H1 (cell line): Measurements from ENCODE around the gene PDE1C. TPM values are rescaled to one million over a fixed set of nuclear protein-coding genes. Genes with fewer than 3 reads are reported as not detected.

Experiments used
- CTCF ChIA-PET: fragments of 300-600 bp; sonication (Branson Sonifier 250); formaldehyde crosslinking; loops from one replicate; lab custom pipeline; 2021; ENCODE audit not compliant: partially characterized antibody; lab: Charles Lee
- POLR2A ChIA-PET: fragments of 300-600 bp; sonication (Branson Sonifier 250); formaldehyde crosslinking; loops from one replicate; lab custom pipeline; 2021; ENCODE audit warnings: inconsistent platforms; ENCODE audit not compliant: partially characterized antibody; lab: Charles Lee
- DNase-seq, 2 experiments: peaks; one replicate each; pipeline versions ENCODE4 v3.0.0 to v3.0.0-alpha.2; 2010 to 2022; ENCODE audit warnings: low spot score in 2 of 2, low read depth in 1 of 2, mixed read lengths in 1 of 2
- FAIRE-seq: peaks from 2 replicates; lab custom pipeline; 2011; peaks lifted over from hg19 to GRCh38; lab: Jason Lieb, UNC
- H2AFZ ChIP-seq: 2 replicates; pipeline ENCODE4 v1.8.1; 2012; ENCODE audit warnings: low read length, inconsistent platforms
- H2AK5ac ChIP-seq: 2 replicates; pipeline ENCODE4 v1.6.1; 2013; ENCODE audit warnings: low read depth, low read length
- H2BK120ac ChIP-seq: replicated peaks from 2 replicates; pipeline ENCODE3; 2013; ENCODE audit warnings: low read depth, low read length, inconsistent platforms
- H2BK12ac ChIP-seq: 2 replicates; pipeline ENCODE4 v1.6.1; 2013; ENCODE audit warnings: low read depth, low read length
- H2BK15ac ChIP-seq: 2 replicates; pipeline ENCODE4 v1.6.1; 2013; ENCODE audit warnings: low read length
- H2BK20ac ChIP-seq: 2 replicates; pipeline ENCODE4 v1.6.1; 2013; ENCODE audit warnings: low read length
- H2BK5ac ChIP-seq: 2 replicates; pipeline ENCODE4 v1.6.1; 2013; ENCODE audit warnings: low read depth, low read length
- H3K14ac ChIP-seq: 2 replicates; pipeline ENCODE4 v1.6.1; 2013; ENCODE audit warnings: inconsistent platforms; ENCODE audit not compliant: insufficient read length
- H3K18ac ChIP-seq: 2 replicates; pipeline ENCODE4 v1.6.1; 2013; ENCODE audit warnings: low read length; ENCODE audit errors: extremely low read depth
- H3K23ac ChIP-seq: 2 replicates; pipeline ENCODE4 v1.6.1; 2013; ENCODE audit warnings: inconsistent platforms; ENCODE audit not compliant: insufficient read length
- H3K23me2 ChIP-seq: 2 replicates; pipeline ENCODE4 v1.6.1; 2013; ENCODE audit warnings: low read depth, low read length
- H3K27ac ChIP-seq: 2 replicates; pipeline ENCODE4 v1.6.1; 2011; ENCODE audit warnings: low read depth, low read length, inconsistent platforms
- H3K27me3 ChIP-seq, 4 experiments: replicated peaks in 1 of 4; 1 replicate in 1 of 4; 2 replicates in 3 of 4; pipeline versions ENCODE4 v1.6.1 to v1.8.1; 2011 to 2013; ENCODE audit warnings: low read length in 3 of 4, mild to moderate bottlenecking in 3 of 4, inconsistent platforms in 2 of 4, mixed read lengths in 2 of 4, moderate library complexity in 1 of 4; ENCODE audit not compliant: control insufficient read depth in 3 of 4, insufficient read depth in 3 of 4; ENCODE audit errors: extremely low read depth in 1 of 4
- H3K36me3 ChIP-seq, 4 experiments: 2 replicates each; pipeline versions ENCODE4 v1.6.1 to v1.8.1; 2011 to 2013; ENCODE audit warnings: mild to moderate bottlenecking in 4 of 4, low read length in 3 of 4, moderate library complexity in 2 of 4, control low read depth in 1 of 4, inconsistent platforms in 1 of 4; ENCODE audit not compliant: insufficient read depth in 4 of 4, control insufficient read depth in 2 of 4
- H3K4ac ChIP-seq: replicated peaks from 2 replicates; pipeline ENCODE3; 2013; ENCODE audit warnings: low read length, low read depth, mixed read lengths, inconsistent platforms; ENCODE audit not compliant: insufficient read length
- H3K4me1 ChIP-seq, 4 experiments: replicated peaks in 1 of 4; 1 replicate in 1 of 4; 2 replicates in 3 of 4; pipeline versions ENCODE4 v1.6.1 to v1.8.1; 2011 to 2013; ENCODE audit warnings: low read length in 3 of 4, inconsistent platforms in 2 of 4, mixed read lengths in 1 of 4; ENCODE audit not compliant: insufficient read depth in 4 of 4, control insufficient read depth in 3 of 4
- H3K4me2 ChIP-seq, 2 experiments: 2 replicates each; pipeline versions ENCODE4 v1.6.1 to v1.8.1; 2011 to 2013; ENCODE audit warnings: low read depth in 2 of 2, low read length in 2 of 2, control low read depth in 1 of 2, inconsistent platforms in 1 of 2, mild to moderate bottlenecking in 1 of 2; ENCODE audit not compliant: insufficient read depth in 1 of 2
- H3K4me3 ChIP-seq, 4 experiments: fragments of 200-600, 300-600 bp in 1 of 4; sonication (generic), shearing (Covaris generic), sonication (Bioruptor Twin) in 1 of 4; 2 replicates each; pipeline versions ENCODE4 v1.5.1 to v1.8.1; 2011 to 2016; ENCODE audit warnings: low read length in 4 of 4, low read depth in 3 of 4, control low read depth in 2 of 4, inconsistent platforms in 2 of 4, mild to moderate bottlenecking in 2 of 4, mixed read lengths in 1 of 4, moderate library complexity in 1 of 4; ENCODE audit not compliant: insufficient read depth in 2 of 4; ENCODE audit errors: extremely low read depth in 1 of 4
- H3K56ac ChIP-seq: replicated peaks from 2 replicates; pipeline ENCODE3; 2013; ENCODE audit warnings: low read depth, mild to moderate bottlenecking, mixed read lengths, low read length, inconsistent platforms; ENCODE audit not compliant: insufficient read length
- H3K79me1 ChIP-seq: 2 replicates; pipeline ENCODE4 v1.6.1; 2013; ENCODE audit warnings: low read depth, low read length, control low read depth
- H3K79me2 ChIP-seq, 2 experiments: 2 replicates each; pipeline versions ENCODE4 v1.6.1 to v1.8.1; 2012 to 2013; ENCODE audit warnings: low read length in 2 of 2, mild to moderate bottlenecking in 2 of 2, inconsistent platforms in 1 of 2; ENCODE audit not compliant: insufficient read depth in 2 of 2, control insufficient read depth in 1 of 2
- H3K9ac ChIP-seq, 4 experiments: replicated peaks in 1 of 4; 1 replicate in 1 of 4; 2 replicates in 3 of 4; pipeline versions ENCODE4 v1.6.1 to v1.8.1; 2011 to 2013; ENCODE audit warnings: low read depth in 3 of 4, low read length in 3 of 4, control low read depth in 2 of 4, mild to moderate bottlenecking in 2 of 4, moderate library complexity in 2 of 4, inconsistent platforms in 1 of 4; ENCODE audit errors: extremely low read depth in 1 of 4
- H3K9me3 ChIP-seq, 2 experiments: 2 replicates each; pipeline versions ENCODE4 v1.6.1 to v1.8.1; 2012 to 2013; ENCODE audit warnings: mild to moderate bottlenecking in 2 of 2, moderate library complexity in 2 of 2, control low read depth in 1 of 2, inconsistent platforms in 1 of 2, low read depth in 1 of 2, low read length in 1 of 2, mixed read lengths in 1 of 2; ENCODE audit not compliant: insufficient read depth in 2 of 2
- H4K20me1 ChIP-seq, 2 experiments: replicated peaks in 1 of 2; 2 replicates each; pipeline versions ENCODE3 to v1.8.1; 2011 to 2013; ENCODE audit warnings: inconsistent platforms in 2 of 2, low read length in 2 of 2, mild to moderate bottlenecking in 1 of 2; ENCODE audit not compliant: insufficient read depth in 2 of 2, control insufficient read depth in 1 of 2
- H4K5ac ChIP-seq: 2 replicates; pipeline ENCODE4 v1.6.1; 2013; ENCODE audit warnings: low read length, low read depth, mixed read lengths, inconsistent platforms; ENCODE audit not compliant: insufficient read length
- H4K8ac ChIP-seq: 2 replicates; pipeline ENCODE4 v1.8.0; 2013; ENCODE audit warnings: mild to moderate bottlenecking, moderate library complexity, low read length, inconsistent platforms; ENCODE audit not compliant: insufficient read depth; ENCODE audit errors: extremely low read depth
- H4K91ac ChIP-seq: replicated peaks from 2 replicates; pipeline ENCODE3; 2013; ENCODE audit warnings: low read length, mixed read lengths, inconsistent platforms; ENCODE audit not compliant: insufficient read length
- BACH1 ChIP-seq: IDR thresholded peaks from 2 replicates; pipeline ENCODE4 v1.6.1; 2012; ENCODE audit warnings: low read length, improper control_type of control experiment
- CEBPB ChIP-seq: IDR thresholded peaks from 2 replicates; pipeline ENCODE4 v1.6.1; 2012; ENCODE audit warnings: low read depth, low read length
- CHD2 ChIP-seq: IDR thresholded peaks from 2 replicates; pipeline ENCODE4 v1.6.1; 2012; ENCODE audit warnings: low read length, improper control_type of control experiment
- EGR1 ChIP-seq: IDR thresholded peaks from 2 replicates; pipeline ENCODE4 v1.6.1; 2011; ENCODE audit warnings: low read depth, low read length, borderline replicate concordance
- JUN ChIP-seq: IDR thresholded peaks from 2 replicates; pipeline ENCODE4 v1.6.1; 2011; ENCODE audit warnings: low read depth, mild to moderate bottlenecking, improper control_type of control experiment, low read length
- KDM5A ChIP-seq: fragments of 200-600 bp; IDR thresholded peaks from 2 replicates; pipeline ENCODE4 v1.7.1; 2012; ENCODE audit warnings: mild to moderate bottlenecking, low read length, inconsistent platforms, mixed read lengths
- POLR2A ChIP-seq, 2 experiments: IDR thresholded peaks; 1 replicate in 1 of 2; 2 replicates in 1 of 2; pipeline ENCODE4 v1.6.1; 2011; ENCODE audit warnings: low read depth in 2 of 2, low read length in 2 of 2, mild to moderate bottlenecking in 2 of 2; ENCODE audit errors: control extremely low read depth in 1 of 2
- POU5F1 ChIP-seq: IDR thresholded peaks from 2 replicates; pipeline ENCODE4 v1.6.1; 2011; ENCODE audit warnings: low read depth, mild to moderate bottlenecking, low read length, moderate library complexity
- RBBP5 ChIP-seq: IDR thresholded peaks from 2 replicates; pipeline ENCODE4 v1.7.1; 2012; ENCODE audit warnings: low read depth, mild to moderate bottlenecking, inconsistent platforms, low read length, moderate library complexity, borderline replicate concordance
- RFX5 ChIP-seq: IDR thresholded peaks from 2 replicates; pipeline ENCODE4 v1.6.1; 2011; ENCODE audit warnings: low read depth, low read length, improper control_type of control experiment, borderline replicate concordance
- RNF2 ChIP-seq: fragments of 200-900, 300-1000 bp; sonication (generic); IDR thresholded peaks from 2 replicates; pipeline ENCODE4 v1.7.1; 2016; ENCODE audit warnings: borderline replicate concordance, low read depth, mild to moderate bottlenecking, antibody characterized with exemption, low read length; ENCODE audit not compliant: poor library complexity, severe bottlenecking; ENCODE audit errors: missing control alignments
- RXRA ChIP-seq: IDR thresholded peaks from 2 replicates; pipeline ENCODE4 v1.6.1; 2011; ENCODE audit warnings: low read depth, mild to moderate bottlenecking, low read length, moderate library complexity; ENCODE audit not compliant: insufficient read depth
- SIN3A ChIP-seq, 2 experiments: IDR thresholded peaks in 1 of 2; conservative IDR thresholded peaks in 1 of 2; 2 replicates each; pipeline ENCODE4 v1.6.1; 2011 to 2012; ENCODE audit warnings: low read length in 2 of 2, improper control_type of control experiment in 1 of 2, low read depth in 1 of 2, mild to moderate bottlenecking in 1 of 2
- SRF ChIP-seq: IDR thresholded peaks from 2 replicates; pipeline ENCODE4 v1.6.1; 2011; ENCODE audit warnings: mild to moderate bottlenecking, low read depth, low read length, moderate library complexity
- WGBS, 2 experiments: shearing (Covaris generic) in 1 of 2; methylation state at CpG; one replicate each; pipeline versions ENCODE4 v1.1.6 to v1.1.7; 2013 to 2015; ENCODE audit warnings: low lambda C conversion rate in 2 of 2, mixed read lengths in 2 of 2, inconsistent platforms in 1 of 2, low coverage in 1 of 2, missing lambda C conversion rate in 1 of 2; ENCODE audit not compliant: insufficient replicate concordance in 2 of 2, insufficient coverage in 1 of 2, insufficient read length in 1 of 2; ENCODE audit errors: extremely low coverage in 1 of 2, missing lambda C conversion rate in 1 of 2; 5-methylcytosine and 5-hydroxymethylcytosine counted together
- polyA plus RNA-seq, 7 experiments: library from polyadenylated mRNA; depleted of rRNA in 3 of 7; stranded (reverse) in 5 of 7; unstranded in 2 of 7; fragments of >200 nt in 5 of 7; fragments of 200-250 nt in 2 of 7; gene quantifications; 1 replicate in 5 of 7; 2 replicates in 1 of 7; 4 replicates in 1 of 7; pipeline versions ENCODE4 v1.2.1 to v1.2.3, GENCODE V29; 2011 to 2013; ENCODE audit warnings: missing spikeins in 2 of 7, mixed read lengths in 2 of 7
- total RNA-seq: library from RNA; stranded (reverse); fragmentation: NEBNext Ultra II Directional; extraction: Animal tissue kit (Norgen Biotek cat#: 25700); gene quantifications from 2 replicates; pipeline ENCODE4 v1.2.1, GENCODE V29; 2021
- TF ChIP-seq, protein P1 (sequence below): IDR thresholded peaks from 2 replicates; pipeline ENCODE4 v1.6.1; 2012; ENCODE audit warnings: inconsistent platforms

The PDE1C gene
- total and polyA plus RNA-seq, 2 of the 8 experiments (the other 6 are each of a cell fraction or from before 2014, with no cell fraction given), result 0.11 to 1.1 TPM

DNA sequence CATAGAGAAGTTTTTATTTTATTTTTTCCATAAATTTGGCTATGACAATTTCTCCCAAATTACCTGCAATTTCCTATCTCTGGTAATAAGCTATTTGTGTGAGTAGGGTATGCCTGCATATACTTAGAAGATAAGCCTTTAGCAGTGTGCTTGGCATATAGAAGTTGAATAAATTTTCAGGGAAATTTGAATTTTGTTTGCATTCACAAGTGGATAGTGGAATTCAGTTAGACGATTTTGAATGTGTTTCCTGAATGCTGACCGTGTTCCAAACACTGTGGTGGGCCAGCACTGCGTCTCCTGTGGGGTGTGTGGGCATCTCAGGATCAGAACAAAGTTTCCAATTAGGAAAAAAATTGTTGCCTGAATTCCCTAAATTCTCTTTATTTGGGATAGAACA is 283.9 kb downstream of the PDE1C start:
- ChIA-PET CTCF (interaction anchor here (1.4 kb wide), 1 partner anchor 424 kb away, joined by 3 read pairs; no protein-coding TSS in a partner anchor), POLR2A (no interaction called here)
- Histone ChIP-seq H4K8ac (no peak overlapping the region), H3K36me3 (no peaks in the 10 kb centered on the region), H4K91ac (no peak overlapping the region), H3K79me2 (no peaks in the 10 kb centered on the region), H3K9me3 (no peaks in the 10 kb centered on the region), H3K23me2 (no peaks in the 10 kb centered on the region), H3K27ac (no peak overlapping the region), H3K9ac (no peak overlapping the region), H4K5ac (no peak overlapping the region), H3K18ac (no peak overlapping the region), H3K27me3 (peaks cover 0 to 4% (median 1%) of the 10 kb centered on the region in 4 experiments; a peak in 4 of 7 replicates), H3K4me3 (no peak overlapping the region), H2BK5ac (no peak overlapping the region), H4K20me1 (no peaks in the 10 kb centered on the region), H3K56ac (no peak overlapping the region), H2BK15ac (no peak overlapping the region), H3K79me1 (no peaks in the 10 kb centered on the region), H3K4ac (no peak overlapping the region), H3K14ac (no peak overlapping the region), H3K4me1 (no peaks in the 10 kb centered on the region), H2AK5ac (no peak overlapping the region), H3K4me2 (no peak overlapping the region), H2BK120ac (no peak overlapping the region), H2BK12ac (no peak overlapping the region), H2BK20ac (no peak overlapping the region), H3K23ac (no peak overlapping the region), H2AFZ (no peak overlapping the region)
- WGBS, 2 experiments, result 82% methylated on average over 3 of the region's 3 CpGs; no CpG with 5 or more reads in 1 of the 2 experiments
- no peak for FAIRE-seq
- no peak for DNase-seq
- TF ChIP-seq RBBP5 (no peak), BACH1 (no peak), POLR2A (IDR thresholded peaks at IDR 0.05; ENCODE audit: control extremely low read depth in 1 of 2, low read depth in 2 of 2, low read length in 2 of 2) (no peak), POU5F1 (no peak), SIN3A (conservative IDR thresholded peaks at IDR 0.05 in 1 of 2, IDR thresholded peaks at IDR 0.05 in 1 of 2; ENCODE audit: low read depth in 1 of 2, low read length in 2 of 2) (no peak), CEBPB (no peak), RFX5 (no peak), JUN (no peak), EGR1 (no peak), KDM5A (no peak), SRF (no peak), CHD2 (no peak), RNF2 (no peak), RXRA (no peak)
- TF ChIP-seq, protein P1, sequence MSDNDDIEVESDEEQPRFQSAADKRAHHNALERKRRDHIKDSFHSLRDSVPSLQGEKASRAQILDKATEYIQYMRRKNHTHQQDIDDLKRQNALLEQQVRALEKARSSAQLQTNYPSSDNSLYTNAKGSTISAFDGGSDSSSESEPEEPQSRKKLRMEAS, result no peak
